ENCODE results near the gene SLC22A16. TPM values are rescaled to one million over a fixed set of nuclear protein-coding genes. Genes with fewer than 3 reads are reported as not detected.

SLC22A16 gene
- total RNA-seq, 1 donor from 2014 or later: not detected

- no peak overlapping the region for H3K27ac ChIP-seq (ENCODE audit: low read depth, low read length)
- H3K4me1 ChIP-seq (ENCODE audit: insufficient read depth, low read length): no peaks in the 10 kb centered on the region
- Mint-ChIP-seq H3K4me3 (ENCODE audit: unreplicated experiment) (no peak overlapping the region), H3K27ac (ENCODE audit: unreplicated experiment) (no peak overlapping the region), H3K9me3 (ENCODE audit: unreplicated experiment) (no peaks in the 10 kb centered on the region), H3K36me3 (ENCODE audit: low read depth, unreplicated experiment) (no peaks in the 10 kb centered on the region), H3K27me3 (ENCODE audit: low read depth, unreplicated experiment) (peaks cover 14% of the 10 kb centered on the region), H3K4me1 (ENCODE audit: low read depth, unreplicated experiment) (no peaks in the 10 kb centered on the region)
- FAIRE-seq: no peak
- DNase-seq (ENCODE audit: low read depth): no peak
- H3K79me2 ChIP-seq (ENCODE audit: insufficient read depth, low read length): no peaks in the 10 kb centered on the region
- H3K27me3 ChIP-seq (ENCODE audit: insufficient read depth, low read length): peaks cover 6% of the 10 kb centered on the region
- no peaks in the 10 kb centered on the region for H3K9me3 ChIP-seq (ENCODE audit: insufficient read depth, low read depth, low read length)
- no peak overlapping the region for H3K4me3 ChIP-seq (ENCODE audit: insufficient read depth, low read depth, low read length)
- H3K4me2 ChIP-seq (ENCODE audit: low read length): no peak overlapping the region
- H4K20me1 ChIP-seq (ENCODE audit: insufficient read depth, low read length): no peaks in the 10 kb centered on the region
- no peak overlapping the region for H2AFZ ChIP-seq (ENCODE audit: low read depth, low read length)
- no peak for TF ChIP-seq EZH2 (IDR thresholded peaks at IDR 0.05; ENCODE audit: insufficient read depth, low read length)
- no peak for TF ChIP-seq CTCF (IDR thresholded peaks at IDR 0.05; ENCODE audit: insufficient read depth, low read depth, low read length)
- H3K9ac ChIP-seq (ENCODE audit: low read length): no peak overlapping the region
- H3K36me3 ChIP-seq (ENCODE audit: insufficient read depth, low read length): no peaks in the 10 kb centered on the region
Observed at GRCh38 chr6:110394409-110394808, 82.0 kb downstream of the SLC22A16 start.

GRCh38 chr6:110392727-110393126, 83.7 kb downstream of the SLC22A16 start:
- H2AFZ ChIP-seq (ENCODE audit: low read depth, low read length): no peak overlapping the region
- H3K9ac ChIP-seq (ENCODE audit: low read length): no peak overlapping the region
- H3K27ac ChIP-seq (ENCODE audit: low read depth, low read length): no peak overlapping the region
- H4K20me1 ChIP-seq (ENCODE audit: insufficient read depth, low read length): no peaks in the 10 kb centered on the region
- no peak overlapping the region for H3K4me3 ChIP-seq (ENCODE audit: insufficient read depth, low read depth, low read length)
- H3K36me3 ChIP-seq (ENCODE audit: insufficient read depth, low read length): no peaks in the 10 kb centered on the region
- H3K4me2 ChIP-seq (ENCODE audit: low read length): no peak overlapping the region
- TF ChIP-seq EZH2 (IDR thresholded peaks at IDR 0.05; ENCODE audit: insufficient read depth, low read length) (no peak), CTCF (IDR thresholded peaks at IDR 0.05; ENCODE audit: insufficient read depth, low read depth, low read length) (no peak)
- Mint-ChIP-seq H3K27me3 (ENCODE audit: low read depth, unreplicated experiment) (peaks cover 14% of the 10 kb centered on the region), H3K4me3 (ENCODE audit: unreplicated experiment) (no peak overlapping the region), H3K4me1 (ENCODE audit: low read depth, unreplicated experiment) (no peaks in the 10 kb centered on the region), H3K36me3 (ENCODE audit: low read depth, unreplicated experiment) (no peaks in the 10 kb centered on the region), H3K27ac (ENCODE audit: unreplicated experiment) (no peak overlapping the region), H3K9me3 (ENCODE audit: unreplicated experiment) (no peaks in the 10 kb centered on the region)
- H3K9me3 ChIP-seq (ENCODE audit: insufficient read depth, low read depth, low read length): no peaks in the 10 kb centered on the region
- no peaks in the 10 kb centered on the region for H3K79me2 ChIP-seq (ENCODE audit: insufficient read depth, low read length)
- no peak for DNase-seq (ENCODE audit: low read depth)
- peaks cover 6% of the 10 kb centered on the region for H3K27me3 ChIP-seq (ENCODE audit: insufficient read depth, low read length)
- FAIRE-seq: no peak
- no peaks in the 10 kb centered on the region for H3K4me1 ChIP-seq (ENCODE audit: insufficient read depth, low read length)

GRCh38 chr6:110390404-110390803, 86.0 kb downstream of the SLC22A16 start:
- FAIRE-seq (no peak), DNase-seq (ENCODE audit: low read depth) (no peak)
- Histone ChIP-seq H3K27ac (ENCODE audit: low read depth, low read length) (no peak overlapping the region), H3K79me2 (ENCODE audit: insufficient read depth, low read length) (no peaks in the 10 kb centered on the region), H3K4me1 (ENCODE audit: insufficient read depth, low read length) (no peaks in the 10 kb centered on the region), H4K20me1 (ENCODE audit: insufficient read depth, low read length) (no peaks in the 10 kb centered on the region), H3K4me2 (ENCODE audit: low read length) (no peak overlapping the region), H3K4me3 (ENCODE audit: insufficient read depth, low read depth, low read length) (no peak overlapping the region), H3K9ac (ENCODE audit: low read length) (no peak overlapping the region), H3K9me3 (ENCODE audit: insufficient read depth, low read depth, low read length) (no peaks in the 10 kb centered on the region), H2AFZ (ENCODE audit: low read depth, low read length) (no peak overlapping the region), H3K27me3 (ENCODE audit: insufficient read depth, low read length) (peaks cover 11% of the 10 kb centered on the region), H3K36me3 (ENCODE audit: insufficient read depth, low read length) (no peaks in the 10 kb centered on the region)
- no peak overlapping the region for H3K27ac Mint-ChIP-seq (ENCODE audit: unreplicated experiment)
- peaks cover 15% of the 10 kb centered on the region for H3K27me3 Mint-ChIP-seq (ENCODE audit: low read depth, unreplicated experiment)
- no peak for TF ChIP-seq EZH2 (IDR thresholded peaks at IDR 0.05; ENCODE audit: insufficient read depth, low read length)
- no peak for TF ChIP-seq CTCF (IDR thresholded peaks at IDR 0.05; ENCODE audit: insufficient read depth, low read depth, low read length)
- H3K36me3 Mint-ChIP-seq (ENCODE audit: low read depth, unreplicated experiment): no peaks in the 10 kb centered on the region
- H3K4me3 Mint-ChIP-seq (ENCODE audit: unreplicated experiment): no peak overlapping the region
- no peaks in the 10 kb centered on the region for H3K9me3 Mint-ChIP-seq (ENCODE audit: unreplicated experiment)
- no peaks in the 10 kb centered on the region for H3K4me1 Mint-ChIP-seq (ENCODE audit: low read depth, unreplicated experiment)
